Common myeloid progenitor, CD34-positive (primary cell): Measurements from ENCODE around the gene PLXND1.
"Not testable (repeated sequence)": the region's sequence is repeated elsewhere in the genome, so short reads cannot be mapped to it uniquely, and the experiment has no call there.

Source experiments
- CTCF ChIA-PET: fragments of 350-600 bp; sonication (Branson Sonifier 250); formaldehyde crosslinking; loops from one replicate; lab custom pipeline; 2021; ENCODE audit warnings: antibody characterized with exemption; lab: Charles Lee
- POLR2A ChIA-PET: fragments of 350-600 bp; sonication (Branson Sonifier 250); formaldehyde crosslinking; loops from one replicate; lab custom pipeline; 2021; ENCODE audit warnings: antibody characterized with exemption; lab: Charles Lee
- DNase-seq, 3 donors: peaks; one replicate each; pipeline versions ENCODE4 v3.0.0 to v3.0.0-alpha.2; 2013
- H3K27ac ChIP-seq, 2 experiments: 1 replicate in 1 of 2; 2 replicates in 1 of 2; pipeline ENCODE4 v1.7.0; 2013; ENCODE audit warnings: inconsistent platforms in 2 of 2, low read length in 2 of 2, mild to moderate bottlenecking in 2 of 2, low read depth in 1 of 2, moderate library complexity in 1 of 2; ENCODE audit not compliant: severe bottlenecking in 2 of 2, insufficient read depth in 1 of 2, poor library complexity in 1 of 2
- H3K27me3 ChIP-seq, 5 experiments: replicated peaks in 2 of 5; 1 replicate in 3 of 5; 2 replicates in 2 of 5; pipeline versions ENCODE4 v1.6.1 to v1.7.0; 2013; ENCODE audit warnings: low read length in 4 of 5, mild to moderate bottlenecking in 2 of 5, moderate library complexity in 2 of 5, inconsistent platforms in 1 of 5; ENCODE audit not compliant: insufficient read depth in 5 of 5, control insufficient read depth in 4 of 5
- H3K36me3 ChIP-seq, 4 experiments: 1 replicate in 2 of 4; 2 replicates in 2 of 4; pipeline versions ENCODE4 v1.6.1 to v1.7.0; 2013; ENCODE audit warnings: low read length in 3 of 4, control low read depth in 1 of 4, mild to moderate bottlenecking in 1 of 4; ENCODE audit not compliant: control insufficient read depth in 4 of 4, insufficient read depth in 4 of 4
- H3K4me1 ChIP-seq, 4 experiments: 1 replicate in 3 of 4; 2 replicates in 1 of 4; pipeline versions ENCODE4 v1.6.1 to v1.7.1; 2013; ENCODE audit warnings: low read length in 3 of 4, mild to moderate bottlenecking in 3 of 4, control low read depth in 1 of 4, inconsistent platforms in 1 of 4, moderate library complexity in 1 of 4; ENCODE audit not compliant: control insufficient read depth in 4 of 4, insufficient read depth in 4 of 4; ENCODE audit errors: control extremely low read depth in 1 of 4
- H3K4me3 ChIP-seq, 7 experiments: 1 replicate in 4 of 7; 2 replicates in 3 of 7; pipeline versions ENCODE4 v1.5.1 to v1.7.0; 2013; ENCODE audit warnings: mild to moderate bottlenecking in 7 of 7, low read length in 6 of 7, moderate library complexity in 6 of 7, inconsistent platforms in 2 of 7, low read depth in 2 of 7, control low read depth in 1 of 7; ENCODE audit not compliant: insufficient read depth in 4 of 7, control insufficient read depth in 1 of 7; ENCODE audit errors: extremely low read depth in 1 of 7
- H3K9me3 ChIP-seq, 5 experiments: 1 replicate in 4 of 5; 2 replicates in 1 of 5; pipeline versions ENCODE4 v1.6.1 to v1.7.1; 2013; ENCODE audit warnings: low read length in 4 of 5, mild to moderate bottlenecking in 2 of 5, inconsistent platforms in 1 of 5, low read depth in 1 of 5, moderate library complexity in 1 of 5; ENCODE audit not compliant: control insufficient read depth in 4 of 5, insufficient read depth in 2 of 5; ENCODE audit errors: control extremely low read depth in 1 of 5
- WGBS: methylation state at CpG from one replicate; pipeline ENCODE4 v1.1.5; 2013; ENCODE audit not compliant: insufficient coverage; 5-methylcytosine and 5-hydroxymethylcytosine counted together

The PLXND1 gene

DNA sequence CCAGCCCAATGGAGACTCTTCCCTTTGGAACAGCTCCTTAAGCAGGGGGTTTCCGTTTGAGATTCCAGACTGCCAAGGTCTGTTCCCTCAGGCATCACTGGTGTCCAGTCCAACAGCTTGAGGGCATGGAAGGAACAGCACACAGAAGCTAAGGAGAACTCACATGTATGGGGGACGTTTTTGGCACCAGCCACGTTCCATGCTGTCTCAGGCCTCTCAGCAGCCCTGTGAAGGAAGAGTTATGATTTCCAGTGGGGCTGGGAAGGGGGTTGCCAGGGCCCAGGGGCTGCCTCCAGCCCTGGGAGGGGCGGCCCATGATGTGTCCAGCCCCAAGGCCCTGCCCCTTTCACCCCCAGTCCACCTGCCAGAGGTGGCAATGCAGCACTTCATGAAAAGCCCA lies 85.5 kb downstream of the PLXND1 start:
- WGBS: 95% methylated on average over 4 of the region's 4 CpGs
- CTCF ChIA-PET: no interaction called here
- H3K27me3 ChIP-seq: no peaks in the 10 kb centered on the region
- H3K9me3 ChIP-seq: no peaks in the 10 kb centered on the region
- no peak overlapping the region for H3K4me3 ChIP-seq
- H3K36me3 ChIP-seq: peaks cover 4 to 40% (median 13%) of the 10 kb centered on the region in 4 experiments
- DNase-seq: no peak
- peaks cover 0 to 10% (median 2%) of the 10 kb centered on the region in 4 experiments for H3K4me1 ChIP-seq
- H3K27ac ChIP-seq: no peak overlapping the region
- POLR2A ChIA-PET: no interaction called here

DNA sequence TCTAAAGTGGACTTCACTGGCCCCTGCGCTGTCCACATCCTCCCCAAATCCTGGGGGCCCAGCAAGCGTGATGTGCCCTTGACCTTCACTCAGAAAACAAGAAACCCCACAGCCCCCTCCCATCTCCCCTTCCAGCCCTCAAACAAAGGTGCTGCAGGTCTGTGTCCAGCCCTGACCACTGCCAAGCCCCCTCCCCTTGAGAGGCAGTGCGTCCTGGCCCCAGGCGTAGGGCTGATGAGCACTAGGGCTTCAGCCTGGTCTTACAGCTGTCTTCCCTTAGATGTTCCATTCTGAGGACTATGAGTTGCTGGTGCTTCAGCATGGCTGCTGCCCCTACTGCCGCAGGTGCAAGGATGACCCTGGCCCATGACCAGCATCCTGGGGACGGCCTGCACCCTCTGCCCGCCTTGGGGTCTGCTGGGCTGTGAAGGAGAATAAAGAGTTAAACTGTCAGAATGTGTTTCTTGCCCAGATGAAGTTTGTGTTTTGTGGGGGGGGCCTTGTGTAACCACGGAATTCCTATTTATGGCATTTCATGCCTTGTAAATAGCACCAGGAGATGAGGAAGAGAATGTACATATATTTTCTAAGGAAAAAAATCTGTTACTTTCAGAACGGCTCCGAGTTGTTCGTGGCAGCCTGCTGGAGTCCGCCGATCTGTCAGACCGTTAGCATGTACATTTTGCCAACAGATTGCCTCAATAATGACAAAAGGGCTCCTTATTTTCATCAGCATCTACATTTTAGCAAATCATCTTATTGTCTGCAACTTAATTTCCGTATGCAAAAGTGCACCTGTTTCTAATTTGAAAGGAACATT lies 86.4 kb downstream of the PLXND1 start:
- 97% methylated on average over 10 of the region's 15 CpGs for WGBS
- DNase-seq: no peak
- peaks cover 4 to 43% (median 14%) of the 10 kb centered on the region in 4 experiments for H3K36me3 ChIP-seq
- no peaks in the 10 kb centered on the region for H3K27me3 ChIP-seq
- CTCF ChIA-PET: no interaction called here
- POLR2A ChIA-PET: no interaction called here
- no peak overlapping the region for H3K4me3 ChIP-seq
- peaks cover 0 to 1% (median 0%) of the 10 kb centered on the region in 4 experiments for H3K4me1 ChIP-seq
- H3K27ac ChIP-seq: no peak overlapping the region
- no peaks in the 10 kb centered on the region for H3K9me3 ChIP-seq

DNA sequence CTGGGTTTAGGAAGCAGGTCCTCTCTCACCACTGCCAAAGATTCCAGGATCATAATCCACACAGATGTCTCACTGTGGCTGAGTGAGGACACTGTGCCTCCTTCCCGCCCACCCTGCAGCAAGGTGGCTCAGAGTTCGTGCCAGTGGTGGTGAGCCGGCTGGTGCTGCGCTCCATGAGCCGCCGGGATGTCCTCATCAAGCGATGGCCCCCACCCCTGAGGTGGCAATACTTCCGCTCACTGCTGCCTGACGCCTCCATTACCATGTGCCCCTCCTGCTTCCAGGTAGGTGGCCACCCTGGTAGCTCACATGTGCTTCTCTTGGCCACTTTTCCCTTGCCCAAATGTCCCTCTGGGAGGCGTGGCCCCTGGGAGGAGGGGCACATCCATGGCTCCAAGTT lies 87.0 kb downstream of the PLXND1 start:
- CTCF ChIA-PET: no interaction called here
- 100% methylated on average over 8 of the region's 10 CpGs for WGBS
- POLR2A ChIA-PET: no interaction called here
- no peaks in the 10 kb centered on the region for H3K27me3 ChIP-seq
- H3K4me3 ChIP-seq: no peak overlapping the region
- H3K4me1 ChIP-seq: no peaks in the 10 kb centered on the region
- H3K36me3 ChIP-seq: peaks cover 4 to 48% (median 18%) of the 10 kb centered on the region in 4 experiments
- no peak overlapping the region for H3K27ac ChIP-seq
- no peaks in the 10 kb centered on the region for H3K9me3 ChIP-seq
- no peak for DNase-seq

DNA sequence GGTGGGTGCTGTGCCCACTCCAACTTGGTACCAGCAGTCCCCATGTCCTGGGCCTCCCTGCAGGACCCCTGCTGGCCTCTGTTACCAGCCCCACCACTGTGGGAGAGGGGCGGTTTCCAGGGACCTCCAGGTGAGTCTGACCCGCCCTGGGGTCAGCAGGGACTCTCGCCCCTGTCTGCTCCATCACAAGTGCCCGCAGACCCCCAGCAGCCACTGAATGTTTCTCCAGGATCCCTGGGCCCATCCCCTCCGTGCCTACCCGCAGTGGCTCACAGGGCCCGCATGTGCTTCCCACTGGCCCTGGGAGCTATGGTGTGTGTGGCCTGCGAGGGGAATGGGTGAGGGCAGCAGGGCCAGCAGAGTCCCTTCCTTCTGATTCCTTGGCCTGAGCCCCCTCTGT lies 87.9 kb downstream of the PLXND1 start:
- Histone ChIP-seq H3K27ac (no peak overlapping the region), H3K27me3 (no peaks in the 10 kb centered on the region), H3K9me3 (no peaks in the 10 kb centered on the region), H3K4me1 (no peaks in the 10 kb centered on the region), H3K36me3 (peaks cover 4 to 57% (median 22%) of the 10 kb centered on the region in 4 experiments), H3K4me3 (no peak overlapping the region)
- POLR2A ChIA-PET: no interaction called here
- CTCF ChIA-PET: no interaction called here
- WGBS: 98% methylated on average over 4 of the region's 8 CpGs
- no peak for DNase-seq

DNA sequence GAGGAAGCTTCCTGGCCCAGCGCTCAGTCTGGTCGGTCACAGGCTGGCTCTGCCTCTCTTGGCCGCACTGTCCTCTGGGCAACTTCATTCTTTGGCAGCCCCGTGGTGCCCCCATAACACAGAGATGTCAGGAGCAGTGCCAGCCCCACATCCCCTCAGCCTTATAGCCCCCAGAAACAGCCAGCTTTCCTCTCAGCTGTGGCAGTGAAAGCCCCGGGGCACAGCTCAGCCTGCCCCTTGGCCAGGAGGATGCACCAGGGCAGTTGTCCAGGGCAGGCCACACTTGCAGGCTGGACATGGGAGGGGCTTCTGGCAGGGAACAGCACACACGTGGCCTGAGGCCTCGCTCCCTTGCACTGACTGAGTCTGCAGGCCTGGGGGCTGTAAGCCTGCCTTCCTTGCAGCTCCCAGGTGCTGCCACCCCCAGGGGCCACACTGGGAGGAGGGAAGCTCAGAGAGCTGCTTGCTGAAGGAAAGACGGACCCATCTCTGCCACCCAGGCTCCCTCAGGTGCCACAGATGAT lies 88.4 kb downstream of the PLXND1 start:
- H3K9me3 ChIP-seq: no peaks in the 10 kb centered on the region
- ChIA-PET POLR2A (no interaction called here), CTCF (interaction anchor here (0.9 kb wide), 1 partner anchor 19 kb away, joined by 3 read pairs; no protein-coding TSS in a partner anchor)
- H3K27me3 ChIP-seq: no peaks in the 10 kb centered on the region
- H3K4me3 ChIP-seq: no peak overlapping the region
- peaks cover 4 to 62% (median 24%) of the 10 kb centered on the region in 4 experiments for H3K36me3 ChIP-seq
- no peak overlapping the region for H3K27ac ChIP-seq
- DNase-seq: no peak
- H3K4me1 ChIP-seq: no peaks in the 10 kb centered on the region
- 98% methylated on average over 5 of the region's 8 CpGs for WGBS

DNA sequence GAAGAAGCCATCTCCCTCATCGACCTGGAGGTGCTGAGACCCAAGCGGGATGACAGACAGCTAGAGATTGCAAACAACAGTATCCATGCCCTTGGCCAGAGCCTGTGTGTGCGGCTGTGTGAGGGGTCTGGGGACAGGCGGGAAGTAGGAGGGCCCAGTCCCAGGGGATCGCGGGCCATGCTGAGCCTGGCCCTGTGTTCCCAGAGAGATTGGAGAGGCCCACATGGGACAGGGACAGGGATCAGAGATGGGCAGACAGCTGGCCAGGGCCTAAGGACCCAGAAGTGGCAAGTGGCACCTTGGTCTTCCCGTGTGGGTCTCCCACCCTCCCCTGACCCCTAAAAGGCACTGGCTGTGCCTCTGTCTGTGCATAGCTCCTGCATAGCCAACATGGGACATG lies 89.0 kb downstream of the PLXND1 start:
- ChIA-PET POLR2A (no interaction called here), CTCF (interaction anchor here (0.9 kb wide), 1 partner anchor 20 kb away, joined by 3 read pairs; no protein-coding TSS in a partner anchor)
- Histone ChIP-seq H3K36me3 (peaks cover 4 to 68% (median 27%) of the 10 kb centered on the region in 4 experiments), H3K4me3 (no peak overlapping the region), H3K9me3 (no peaks in the 10 kb centered on the region), H3K27me3 (no peaks in the 10 kb centered on the region), H3K27ac (no peak overlapping the region), H3K4me1 (no peaks in the 10 kb centered on the region)
- WGBS: 98% methylated on average over 4 of the region's 7 CpGs
- DNase-seq: no peak

DNA sequence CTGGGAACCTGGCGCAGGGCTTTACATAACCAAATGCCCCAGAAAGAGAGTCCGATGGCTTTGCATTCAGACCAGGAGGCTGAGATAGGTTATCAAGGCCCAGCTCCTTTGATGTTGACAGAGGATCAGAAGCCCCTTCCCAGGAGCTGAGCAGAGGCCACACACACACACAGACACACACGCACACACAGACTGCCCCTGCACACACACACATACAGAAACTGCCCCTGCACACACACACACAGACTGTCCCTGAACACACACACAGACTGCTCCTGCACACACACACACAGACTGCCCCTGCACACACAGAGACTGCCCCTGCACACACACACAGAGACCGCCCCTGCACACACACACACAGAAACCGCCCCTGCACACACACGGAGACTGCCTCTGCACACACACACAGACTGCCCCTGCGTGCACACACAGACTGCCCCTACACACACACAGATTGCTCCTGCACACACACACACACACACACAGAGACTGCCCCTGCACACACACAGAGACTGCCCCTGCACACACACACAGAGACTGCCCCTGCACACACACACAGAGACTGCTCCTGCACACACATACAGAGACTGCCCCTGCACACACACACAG lies 90.5 kb downstream of the PLXND1 start:
- 97% methylated on average over 4 of the region's 7 CpGs for WGBS
- CTCF ChIA-PET, H3K4me3 ChIP-seq, DNase-seq, H3K9me3 ChIP-seq, H3K27me3 ChIP-seq, H3K27ac ChIP-seq, POLR2A ChIA-PET, H3K4me1 ChIP-seq: not testable (repeated sequence)
- peaks cover 7 to 81% (median 30%) of the 10 kb centered on the region in 4 experiments for H3K36me3 ChIP-seq
